B cell (primary cell): ENCODE measurements around the gene LRRC75B. TPM values are rescaled to one million over a fixed set of nuclear protein-coding genes. Genes with fewer than 3 reads are reported as not detected.

Source experiments
- ATAC-seq: fragments of 200-7000 bp; cut with Tn5 transposase; one replicate; pipeline ENCODE4 v1.10.0; 2021; ENCODE audit warnings: low read depth, mild to moderate bottlenecking, moderate number of reproducible peaks, moderate library complexity
- CTCF ChIA-PET: fragments of 350-600 bp; sonication (Branson Sonifier 250); formaldehyde crosslinking; loops from one replicate; lab custom pipeline; 2021; ENCODE audit warnings: antibody characterized with exemption, inconsistent platforms; lab: Charles Lee
- POLR2A ChIA-PET: fragments of 350-600 bp; sonication (Branson Sonifier 250); formaldehyde crosslinking; loops from one replicate; lab custom pipeline; 2021; ENCODE audit warnings: antibody characterized with exemption; lab: Charles Lee
- DNase-seq: peaks from one replicate; pipeline ENCODE4 v3.0.0; 2013
- H2AFZ ChIP-seq: 2 replicates; pipeline ENCODE4 v1.6.1; 2012; ENCODE audit warnings: mild to moderate bottlenecking, low read depth, low read length; ENCODE audit not compliant: insufficient read depth, poor library complexity, severe bottlenecking
- H3K27ac ChIP-seq, 2 donors: 1 replicate in 1 of 2; 2 replicates in 1 of 2; pipeline ENCODE4 v1.5.1; 2012 to 2013; ENCODE audit warnings: low read length in 2 of 2, mild to moderate bottlenecking in 2 of 2, moderate library complexity in 1 of 2
- H3K27me3 ChIP-seq, 4 experiments: fragments of 200-600 bp in 1 of 4; sonication (generic) in 1 of 4; replicated peaks in 1 of 4; 1 replicate in 2 of 4; 2 replicates in 2 of 4; pipeline versions ENCODE4 v1.6.1 to v1.7.0; 2013 to 2016; ENCODE audit warnings: low read length in 3 of 4, mild to moderate bottlenecking in 2 of 4, mixed read lengths in 1 of 4, moderate library complexity in 1 of 4; ENCODE audit not compliant: insufficient read depth in 4 of 4, control insufficient read depth in 3 of 4; ENCODE audit errors: control extremely low read depth in 1 of 4
- H3K36me3 ChIP-seq, 2 experiments: replicated peaks in 1 of 2; 1 replicate in 1 of 2; 2 replicates in 1 of 2; pipeline versions ENCODE4 v1.6.1 to v1.7.1; 2013; ENCODE audit warnings: low read length in 1 of 2; ENCODE audit not compliant: insufficient read depth in 2 of 2, control insufficient read depth in 1 of 2; ENCODE audit errors: control extremely low read depth in 1 of 2, extremely low read depth in 1 of 2
- H3K4me1 ChIP-seq, 2 donors: fragments of 200-600 bp in 1 of 2; sonication (generic) in 1 of 2; 1 replicate in 1 of 2; 2 replicates in 1 of 2; pipeline versions ENCODE4 v1.5.1 to v1.6.1; 2013 to 2017; ENCODE audit warnings: low read length in 2 of 2; ENCODE audit not compliant: control insufficient read depth in 2 of 2, insufficient read depth in 2 of 2
- H3K4me2 ChIP-seq: replicated peaks from 2 replicates; pipeline ENCODE3; 2012; ENCODE audit warnings: mild to moderate bottlenecking, low read depth, low read length; ENCODE audit not compliant: poor library complexity, severe bottlenecking
- H3K4me3 ChIP-seq, 5 experiments: fragments of 200-600 bp in 1 of 5; sonication (generic) in 1 of 5; 1 replicate in 3 of 5; 2 replicates in 2 of 5; pipeline versions ENCODE4 v1.5.1 to v1.7.0; 2011 to 2016; ENCODE audit warnings: low read length in 4 of 5, mild to moderate bottlenecking in 4 of 5, low read depth in 2 of 5, control low read depth in 1 of 5, moderate library complexity in 1 of 5; ENCODE audit not compliant: insufficient read depth in 1 of 5; ENCODE audit errors: control extremely low read depth in 1 of 5, extremely low read depth in 1 of 5
- H3K79me2 ChIP-seq: fragments of 200-600 bp; sonication (generic); one replicate; pipeline ENCODE4 v1.6.0; 2016; ENCODE audit warnings: low read length; ENCODE audit not compliant: control insufficient read depth, insufficient read depth
- H3K9ac ChIP-seq: fragments of 200-600 bp; sonication (generic); 2 replicates; pipeline ENCODE4 v1.6.1; 2017; ENCODE audit warnings: mild to moderate bottlenecking, low read length, moderate library complexity
- H3K9me3 ChIP-seq, 3 donors: one replicate each; pipeline versions ENCODE4 v1.6.1 to v1.7.1; 2013; ENCODE audit warnings: low read length in 2 of 3; ENCODE audit not compliant: control insufficient read depth in 2 of 3, insufficient read depth in 1 of 3; ENCODE audit errors: control extremely low read depth in 1 of 3
- H4K20me1 ChIP-seq: 2 replicates; pipeline ENCODE4 v1.6.0; 2012; ENCODE audit warnings: mild to moderate bottlenecking, low read length; ENCODE audit not compliant: insufficient read depth, control insufficient read depth, poor library complexity, severe bottlenecking
- H3K27ac Mint-ChIP-seq: one replicate; pipeline ENCODE4 v1.8.0; 2021; ENCODE audit warnings: mixed read lengths
- H3K27me3 Mint-ChIP-seq: one replicate; pipeline ENCODE4 v1.8.0; 2021; ENCODE audit warnings: mixed read lengths
- H3K4me1 Mint-ChIP-seq: one replicate; pipeline ENCODE4 v1.8.0; 2021; ENCODE audit warnings: mixed read lengths
- H3K4me3 Mint-ChIP-seq: one replicate; pipeline ENCODE4 v1.8.0; 2021; ENCODE audit warnings: mixed read lengths
- H3K9me3 Mint-ChIP-seq: one replicate; pipeline ENCODE4 v1.8.0; 2022; ENCODE audit warnings: mixed read lengths; ENCODE audit not compliant: insufficient read depth
- EZH2 ChIP-seq: IDR thresholded peaks from 2 replicates; pipeline ENCODE4 v1.6.1; 2012; ENCODE audit warnings: borderline replicate concordance, low read depth, mild to moderate bottlenecking, moderate library complexity, low read length; ENCODE audit not compliant: insufficient read depth, poor library complexity, severe bottlenecking
- WGBS: methylation state at CpG from one replicate; pipeline ENCODE4 v1.1.5; 2013; ENCODE audit warnings: missing lambda C conversion rate; ENCODE audit not compliant: insufficient coverage; 5-methylcytosine and 5-hydroxymethylcytosine counted together
- intact Hi-C: fragments of 100-400 bp; cut with micrococcal nuclease; formaldehyde crosslinking; loops from one replicate; pipeline ENCODE4 v1.10.0; 2022
- polyA plus RNA-seq: library from polyadenylated mRNA; depleted of rRNA; stranded (reverse); fragments of >200 nt; gene quantifications from 2 replicates; pipeline ENCODE4 v1.2.3, GENCODE V29; 2012
- total RNA-seq, 2 donors: library from RNA; stranded (reverse); fragments of 120-200 nt in 1 of 2; gene quantifications; 1 replicate in 1 of 2; 2 replicates in 1 of 2; pipeline versions ENCODE4 v1.2.3 to v1.2.4, GENCODE V29; 2013 to 2022
- TF ChIP-seq, protein P1 (sequence below): fragments of 200-600 bp; IDR thresholded peaks from one replicate; pipeline ENCODE4 v1.8.0; 2022; ENCODE audit warnings: antibody characterized with exemption, mild to moderate bottlenecking

LRRC75B gene
- total and polyA plus RNA-seq, 2 donors (not counting 1 experiment from before 2014, with no cell fraction given) = 1.3 to 3.1 TPM

DNA sequence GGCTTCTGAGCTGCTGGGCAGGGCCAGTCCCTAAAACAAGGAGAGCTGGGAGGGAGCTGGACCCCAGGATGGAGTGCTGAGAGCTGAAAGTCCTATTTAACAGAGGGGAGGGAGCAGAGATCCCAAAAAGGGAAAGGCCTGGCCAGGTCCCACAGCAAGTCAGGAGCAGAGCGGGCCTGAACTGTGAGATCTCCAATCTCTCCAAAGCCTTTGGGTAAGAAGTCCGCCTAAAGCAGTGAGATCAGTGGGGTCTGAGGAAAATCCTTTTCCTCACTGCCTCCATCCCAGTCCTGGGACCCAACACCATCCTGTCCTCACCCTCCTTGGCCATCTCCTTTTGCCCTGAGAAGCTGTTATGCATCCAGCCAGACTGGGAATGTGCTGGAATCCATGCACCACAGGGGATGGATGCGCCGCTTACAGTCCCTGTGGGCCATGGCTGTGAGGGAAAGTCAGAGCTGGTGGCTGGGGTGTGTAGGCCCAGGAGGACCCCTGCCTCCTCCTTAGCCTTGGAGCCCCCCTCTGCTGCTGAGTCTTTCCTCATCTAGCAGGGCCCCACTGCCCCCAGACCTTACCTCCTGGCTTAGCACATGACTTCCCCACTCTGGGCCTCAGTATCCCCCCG lies 8.6 kb downstream of the LRRC75B start:
- intact Hi-C loops = no loop called here
- 100% methylated on average over 2 of the region's 5 CpGs for WGBS
- CTCF ChIA-PET = no interaction called here

More for the DNA sequence above, 8.6 kb downstream of the LRRC75B start:
- Mint-ChIP-seq H3K4me1 (no peaks in the 10 kb centered on the region), H3K4me3 (no peak overlapping the region), H3K27ac (no peak overlapping the region), H3K9me3 (no peaks in the 10 kb centered on the region), H3K27me3 (no peaks in the 10 kb centered on the region)
- H4K20me1 ChIP-seq = no peaks in the 10 kb centered on the region
- no peak overlapping the region for H3K27ac ChIP-seq
- POLR2A ChIA-PET = no interaction called here
- no peaks in the 10 kb centered on the region for H3K36me3 ChIP-seq
- H3K9ac ChIP-seq = no peak overlapping the region
- DNase-seq (no peak), ATAC-seq (no peak)
- no peak overlapping the region for H3K4me3 ChIP-seq
- H3K79me2 ChIP-seq = no peaks in the 10 kb centered on the region
- no peak for TF ChIP-seq EZH2
- TF ChIP-seq, protein P1, sequence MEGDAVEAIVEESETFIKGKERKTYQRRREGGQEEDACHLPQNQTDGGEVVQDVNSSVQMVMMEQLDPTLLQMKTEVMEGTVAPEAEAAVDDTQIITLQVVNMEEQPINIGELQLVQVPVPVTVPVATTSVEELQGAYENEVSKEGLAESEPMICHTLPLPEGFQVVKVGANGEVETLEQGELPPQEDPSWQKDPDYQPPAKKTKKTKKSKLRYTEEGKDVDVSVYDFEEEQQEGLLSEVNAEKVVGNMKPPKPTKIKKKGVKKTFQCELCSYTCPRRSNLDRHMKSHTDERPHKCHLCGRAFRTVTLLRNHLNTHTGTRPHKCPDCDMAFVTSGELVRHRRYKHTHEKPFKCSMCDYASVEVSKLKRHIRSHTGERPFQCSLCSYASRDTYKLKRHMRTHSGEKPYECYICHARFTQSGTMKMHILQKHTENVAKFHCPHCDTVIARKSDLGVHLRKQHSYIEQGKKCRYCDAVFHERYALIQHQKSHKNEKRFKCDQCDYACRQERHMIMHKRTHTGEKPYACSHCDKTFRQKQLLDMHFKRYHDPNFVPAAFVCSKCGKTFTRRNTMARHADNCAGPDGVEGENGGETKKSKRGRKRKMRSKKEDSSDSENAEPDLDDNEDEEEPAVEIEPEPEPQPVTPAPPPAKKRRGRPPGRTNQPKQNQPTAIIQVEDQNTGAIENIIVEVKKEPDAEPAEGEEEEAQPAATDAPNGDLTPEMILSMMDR = no peak
- H3K4me2 ChIP-seq = no peak overlapping the region
- no peaks in the 10 kb centered on the region for H3K27me3 ChIP-seq
- no peak overlapping the region for H2AFZ ChIP-seq
- no peaks in the 10 kb centered on the region for H3K9me3 ChIP-seq
- peaks cover 0 to 3% of the 10 kb centered on the region in 2 donors for H3K4me1 ChIP-seq
